Activated naive CD4-positive, alpha-beta T cell treated with anti-CD3 and anti-CD28 coated beads for 36 hours (primary cell): ENCODE results near the gene SIGMAR1. TPM values are rescaled to one million over a fixed set of nuclear protein-coding genes. Genes with fewer than 3 reads are reported as not detected.

Experiments
- CTCF ChIA-PET: fragments of 350-600 bp; sonication (Branson Sonifier 250); formaldehyde crosslinking; loops from one replicate; lab custom pipeline; 2021; ENCODE audit warnings: antibody characterized with exemption; lab: Charles Lee
- DNase-seq: peaks from one replicate; pipeline ENCODE4 v3.0.0-alpha.2; 2020
- H3K27ac Mint-ChIP-seq: one replicate; pipeline ENCODE4 v1.8.0; 2021; ENCODE audit warnings: mild to moderate bottlenecking, mixed read lengths
- H3K27me3 Mint-ChIP-seq: one replicate; pipeline ENCODE4 v1.8.0; 2021; ENCODE audit warnings: low read depth, mixed read lengths
- H3K36me3 Mint-ChIP-seq: one replicate; pipeline ENCODE4 v1.8.0; 2021; ENCODE audit warnings: low read depth, mixed read lengths
- H3K4me1 Mint-ChIP-seq: one replicate; pipeline ENCODE4 v1.8.0; 2021; ENCODE audit warnings: low read depth, mixed read lengths
- H3K4me3 Mint-ChIP-seq: one replicate; pipeline ENCODE4 v1.8.0; 2021; ENCODE audit warnings: mild to moderate bottlenecking, moderate library complexity, mixed read lengths
- H3K9me3 Mint-ChIP-seq: one replicate; pipeline ENCODE4 v1.8.0; 2021; ENCODE audit warnings: mixed read lengths
- intact Hi-C: fragments of 100-400 bp; cut with micrococcal nuclease; formaldehyde crosslinking; loops from one replicate; pipeline ENCODE4 v1.15.1; 2023
- total RNA-seq, 2 experiments: library from RNA; stranded (reverse); gene quantifications; one replicate each; pipeline ENCODE4 v1.2.3, GENCODE V29; 2021

Gene SIGMAR1
- total RNA-seq, 2 experiments from 2014 or later: 58.9 TPM

DNA sequence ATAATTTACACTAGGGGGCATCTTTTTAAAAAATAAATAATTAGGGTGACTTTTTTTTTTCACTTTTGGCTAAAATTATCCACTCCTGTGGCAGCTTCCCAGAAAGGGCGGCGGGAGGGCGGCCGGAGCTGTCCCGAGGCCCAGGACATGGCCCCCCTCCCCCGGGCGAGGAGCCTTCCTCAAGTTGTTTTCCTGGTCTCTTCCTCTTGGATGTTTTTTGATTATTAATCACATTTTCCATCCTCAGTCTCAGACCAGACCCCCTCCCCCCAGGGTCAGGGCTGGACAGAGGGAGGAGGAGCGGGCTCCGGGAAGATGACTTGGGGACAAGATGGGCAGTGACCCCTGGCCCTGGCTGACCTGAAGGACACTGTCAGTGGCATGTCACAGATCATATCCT, 43.4 kb downstream of the SIGMAR1 start:
- Mint-ChIP-seq H3K4me3 (no peak overlapping the region), H3K27me3 (peaks cover 44% of the 10 kb centered on the region), H3K27ac (no peak overlapping the region), H3K9me3 (no peaks in the 10 kb centered on the region), H3K36me3 (no peaks in the 10 kb centered on the region), H3K4me1 (peaks cover 17% of the 10 kb centered on the region)
- no peak for DNase-seq
- intact Hi-C loops: loop anchor here (5.0 kb wide), 1 partner anchor 92 kb away; no protein-coding TSS in a partner anchor
- CTCF ChIA-PET: interaction anchor here (0.6 to 2.5 kb wide), 6 partner anchors 8 to 108 kb away, joined by 3 to 17 read pairs (median 4); no protein-coding TSS in a partner anchor

DNA sequence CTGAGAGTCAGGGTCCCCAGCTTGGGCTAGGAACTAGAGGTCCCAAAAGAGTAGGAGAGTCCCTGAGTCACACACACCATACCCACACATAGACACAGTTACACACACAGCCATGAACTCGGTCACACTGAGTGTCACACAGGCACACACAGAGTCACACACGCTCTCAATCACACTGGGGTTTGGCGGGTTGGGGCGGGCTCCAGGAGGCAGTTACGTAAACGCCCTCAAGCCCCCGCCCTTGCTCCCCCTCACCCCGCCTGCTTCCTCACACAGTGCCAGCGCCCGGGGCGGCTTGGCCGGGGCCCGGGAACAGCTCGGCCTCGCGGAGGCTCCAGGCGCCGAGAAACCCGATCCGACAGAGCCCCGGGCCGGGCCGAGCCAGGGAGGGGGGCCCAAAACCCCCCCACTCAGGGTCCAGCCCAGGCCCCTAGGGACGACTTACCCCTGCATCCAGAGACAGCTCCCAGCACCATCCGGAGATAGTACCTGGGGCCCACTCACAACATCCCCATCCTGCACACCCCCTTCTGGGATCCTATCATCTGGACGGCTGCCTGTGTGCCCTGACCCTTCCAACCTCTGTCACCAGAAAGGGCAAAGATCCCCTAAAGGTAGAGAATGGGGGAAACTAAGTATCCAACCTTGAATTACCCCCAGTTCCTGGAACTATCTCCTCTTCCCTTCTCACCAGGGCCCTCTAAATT, 44.5 kb downstream of the SIGMAR1 start:
- DNase-seq: no peak
- Mint-ChIP-seq H3K9me3 (no peaks in the 10 kb centered on the region), H3K27me3 (peaks cover 55% of the 10 kb centered on the region), H3K27ac (no peak overlapping the region), H3K4me1 (peaks cover 22% of the 10 kb centered on the region), H3K4me3 (no peak overlapping the region), H3K36me3 (no peaks in the 10 kb centered on the region)
- CTCF ChIA-PET: interaction anchor here (0.5 to 3.2 kb wide), 13 partner anchors 10 to 216 kb away, joined by 3 to 26 read pairs (median 4); partner anchors contain the start of gene MYORG
- intact Hi-C loops: loop anchor here (5.0 kb wide), 1 partner anchor 91 kb away; no protein-coding TSS in a partner anchor

DNA sequence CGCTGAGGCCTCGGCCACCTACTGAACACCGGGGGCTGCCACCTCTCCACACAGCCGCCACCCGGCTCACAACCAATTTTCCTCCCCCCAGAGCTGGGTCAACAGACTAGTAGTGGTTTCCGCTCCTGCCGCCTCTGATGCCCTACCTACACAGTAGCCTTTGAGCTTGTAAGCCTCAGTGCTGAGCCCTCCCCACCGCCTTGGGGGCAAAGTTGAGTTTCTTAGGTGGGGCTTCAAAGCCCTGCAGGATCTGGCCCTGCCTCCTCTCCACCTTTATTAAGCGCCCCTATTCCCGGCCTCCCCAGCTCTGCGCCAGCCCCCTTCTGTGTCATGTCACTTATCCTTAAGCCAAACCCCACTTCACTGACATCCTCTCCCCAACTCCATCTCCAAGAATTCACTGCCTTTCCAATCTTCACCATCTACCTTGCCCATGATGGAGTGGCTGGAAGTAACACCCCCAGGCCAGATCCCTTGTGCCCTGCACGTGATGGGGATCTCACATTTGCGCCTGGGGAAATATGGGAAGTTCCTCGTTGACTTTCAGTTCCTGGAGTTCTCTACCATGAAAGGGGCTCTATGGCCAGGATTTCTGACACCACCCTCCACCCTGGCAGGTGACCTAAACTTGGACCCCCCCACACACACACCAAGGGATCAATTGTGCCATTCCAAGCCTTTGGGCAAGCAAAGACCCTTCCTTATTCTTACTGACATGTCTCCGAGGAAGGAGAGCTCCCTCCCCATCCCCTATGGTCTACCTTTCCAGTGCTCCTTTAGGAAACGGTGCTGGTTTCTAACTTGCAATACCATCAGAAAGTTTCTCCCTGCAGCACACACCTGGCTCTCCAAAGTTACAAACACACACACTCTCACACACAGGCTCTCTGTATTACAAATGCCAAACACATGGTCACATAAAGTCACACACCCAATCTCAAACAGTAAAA, 45.4 kb downstream of the SIGMAR1 start:
- Mint-ChIP-seq H3K4me1 (peaks cover 22% of the 10 kb centered on the region), H3K9me3 (no peaks in the 10 kb centered on the region), H3K36me3 (no peaks in the 10 kb centered on the region), H3K27me3 (peaks cover 64% of the 10 kb centered on the region), H3K4me3 (no peak overlapping the region), H3K27ac (no peak overlapping the region)
- intact Hi-C loops: loop anchor here (1.0 to 5.0 kb wide), 6 partner anchors 30 to 189 kb away; no protein-coding TSS in a partner anchor
- no peak for DNase-seq
- CTCF ChIA-PET: interaction anchor here (0.5 to 3.2 kb wide), 31 partner anchors 8 to 261 kb away, joined by 3 to 26 read pairs (median 4); partner anchors contain the start of genes DCTN3, MYORG and RPP25L

DNA sequence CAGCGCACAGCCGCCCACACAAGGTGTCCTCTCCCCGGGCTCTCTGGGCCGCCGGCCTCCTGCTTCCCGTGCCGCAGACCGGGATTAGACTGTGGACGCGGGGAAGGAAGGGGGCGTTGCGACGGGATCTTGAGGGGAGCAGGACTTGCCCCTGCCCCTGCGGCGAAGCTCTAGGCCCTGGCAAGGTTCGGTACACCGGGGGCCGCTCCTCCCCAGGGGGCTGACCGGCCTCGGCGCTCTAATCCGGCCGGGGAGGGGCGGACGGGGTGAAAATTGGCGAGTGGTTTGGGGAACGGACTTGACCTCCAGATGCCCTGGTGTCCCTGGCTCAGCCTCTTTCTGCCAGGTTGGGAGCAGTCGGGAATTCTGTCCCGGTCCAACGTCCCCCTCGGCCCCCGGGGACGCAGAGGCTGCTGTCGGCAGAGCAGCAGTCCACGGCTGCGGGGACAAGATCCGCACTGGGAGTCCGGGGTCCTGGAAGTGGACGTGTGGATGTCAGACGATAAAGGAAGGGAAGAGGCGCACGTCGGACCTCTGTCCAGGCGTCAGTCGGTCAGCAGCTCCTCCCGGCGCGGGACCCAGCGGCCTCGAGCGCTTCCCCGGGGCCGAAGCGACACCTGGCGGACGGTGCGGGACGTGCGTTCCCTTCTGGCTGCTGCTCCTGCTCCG, 46.2 kb downstream of the SIGMAR1 start:
- intact Hi-C loops: loop anchor here (1.0 to 5.0 kb wide), 6 partner anchors 29 to 188 kb away; no protein-coding TSS in a partner anchor
- H3K27me3 Mint-ChIP-seq: peaks cover 68% of the 10 kb centered on the region
- H3K4me3 Mint-ChIP-seq: peak overlapping the region; percentile 58
- H3K27ac Mint-ChIP-seq: no peak overlapping the region
- no peaks in the 10 kb centered on the region for H3K36me3 Mint-ChIP-seq
- H3K4me1 Mint-ChIP-seq: peaks cover 22% of the 10 kb centered on the region
- CTCF ChIA-PET: interaction anchor here (0.6 to 3.2 kb wide), 31 partner anchors 8 to 1557 kb away, joined by 3 to 26 read pairs (median 4); partner anchors contain the start of genes DCTN3, MYORG and RPP25L
- no peaks in the 10 kb centered on the region for H3K9me3 Mint-ChIP-seq
- DNase-seq: peak; percentile 83

DNA sequence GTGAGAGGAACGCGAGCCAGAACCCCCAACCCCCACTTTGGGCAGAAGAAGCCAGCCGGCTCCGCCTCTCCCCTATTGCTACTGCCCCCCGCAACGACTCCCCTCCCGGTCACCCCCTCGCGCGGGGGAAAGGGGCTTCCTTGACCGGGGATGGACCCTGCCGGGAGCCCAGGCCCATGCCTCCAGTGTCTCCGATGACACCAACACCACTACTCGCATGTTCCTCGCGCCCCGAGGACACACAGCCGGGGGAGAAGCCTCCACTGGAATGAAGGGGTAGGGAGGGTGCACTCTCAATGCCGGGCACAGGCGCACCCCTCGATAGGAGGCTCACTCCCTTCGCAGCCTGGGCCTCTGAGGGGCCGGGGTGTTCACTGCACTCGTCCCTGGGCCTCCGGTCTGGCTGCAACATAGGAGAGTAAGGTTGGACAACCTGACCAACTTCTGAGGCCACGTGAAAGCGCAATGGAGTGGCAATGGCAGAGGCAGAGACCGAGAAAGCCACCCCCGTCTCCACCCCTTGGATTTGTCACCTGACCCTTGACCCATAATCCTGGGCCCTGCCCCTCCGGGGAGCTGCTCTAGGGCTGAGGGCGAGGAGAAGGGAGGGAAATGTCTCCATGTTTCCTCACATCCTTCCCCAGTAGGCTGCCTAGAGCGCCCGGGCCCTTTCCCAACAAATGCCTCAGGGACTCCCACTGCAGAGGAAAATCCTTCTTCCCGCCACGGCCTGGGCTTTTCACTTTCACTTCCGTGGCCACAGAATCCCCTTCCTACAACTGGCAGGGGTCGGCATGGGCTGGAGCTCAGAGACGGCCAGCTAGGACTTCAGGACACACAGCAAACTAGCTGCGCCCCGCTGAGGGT, 47.0 kb downstream of the SIGMAR1 start:
- peak; percentile 20 for DNase-seq
- intact Hi-C loops: loop anchor here (1.0 to 5.0 kb wide), 6 partner anchors 28 to 187 kb away; no protein-coding TSS in a partner anchor
- H3K27me3 Mint-ChIP-seq: peaks cover 70% of the 10 kb centered on the region
- no peaks in the 10 kb centered on the region for H3K36me3 Mint-ChIP-seq
- H3K4me3 Mint-ChIP-seq: peak overlapping the region; percentile 58
- H3K27ac Mint-ChIP-seq: no peak overlapping the region
- H3K4me1 Mint-ChIP-seq: peaks cover 22% of the 10 kb centered on the region
- no peaks in the 10 kb centered on the region for H3K9me3 Mint-ChIP-seq
- CTCF ChIA-PET: interaction anchor here (0.6 to 3.2 kb wide), 18 partner anchors 7 to 1556 kb away, joined by 3 to 26 read pairs (median 8); partner anchors contain the start of genes DCTN3 and RPP25L

DNA sequence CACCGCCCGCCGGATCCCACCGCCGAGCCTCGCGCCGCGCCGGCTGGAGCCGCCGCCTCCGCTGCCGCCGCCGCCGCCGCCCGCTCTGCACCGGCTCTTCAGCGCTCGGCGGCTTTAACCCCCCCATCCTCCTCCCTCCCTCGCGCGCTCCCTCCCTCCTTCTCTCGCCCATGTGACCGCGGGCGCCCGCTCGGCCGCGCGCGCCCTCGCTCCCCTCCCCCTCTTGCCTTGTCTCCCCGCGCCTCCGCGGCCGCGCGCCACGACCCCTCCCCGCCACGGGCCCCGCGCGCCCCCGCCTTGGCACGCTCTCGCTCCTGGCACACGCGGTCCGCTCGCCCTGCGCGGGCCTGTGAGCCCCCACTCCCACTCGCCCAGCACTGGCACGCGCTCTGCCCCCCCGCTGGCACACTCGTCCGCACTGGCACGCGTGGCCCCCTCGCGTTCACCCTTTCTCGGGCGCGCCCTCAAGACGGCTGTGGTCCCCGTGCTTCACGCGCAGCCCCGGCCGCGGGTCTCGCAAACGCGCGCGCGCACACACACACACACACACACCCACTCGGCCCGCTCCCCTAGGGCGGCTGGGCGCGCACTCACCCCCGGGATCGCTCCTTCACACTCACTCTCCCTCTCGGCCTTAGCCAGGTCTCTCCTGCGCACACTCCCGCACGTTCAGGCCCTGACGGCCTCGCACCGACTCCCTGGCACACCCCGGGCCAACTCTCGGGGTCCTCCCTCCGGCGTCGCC, 47.8 kb downstream of the SIGMAR1 start, which contains the start of gene CNTFR:
TSS of gene CNTFR (minus strand) at position 89 of the 745 bp plus-strand sequence. CDS start 20,743 bp downstream, outside the sequence.
- Mint-ChIP-seq H3K27me3 (peaks cover 73% of the 10 kb centered on the region), H3K4me1 (peaks cover 22% of the 10 kb centered on the region), H3K27ac (no peak within 1 kb of the TSS), H3K9me3 (no peaks in the 10 kb centered on the region), H3K36me3 (no peaks in the 10 kb centered on the region), H3K4me3 (peak within 1 kb of the TSS; percentile 58)
- CTCF ChIA-PET: no interaction called here
- intact Hi-C loops: loop anchor here (2.0 to 5.0 kb wide), 2 partner anchors 65 to 88 kb away; no protein-coding TSS in a partner anchor
- no peak for DNase-seq

DNA sequence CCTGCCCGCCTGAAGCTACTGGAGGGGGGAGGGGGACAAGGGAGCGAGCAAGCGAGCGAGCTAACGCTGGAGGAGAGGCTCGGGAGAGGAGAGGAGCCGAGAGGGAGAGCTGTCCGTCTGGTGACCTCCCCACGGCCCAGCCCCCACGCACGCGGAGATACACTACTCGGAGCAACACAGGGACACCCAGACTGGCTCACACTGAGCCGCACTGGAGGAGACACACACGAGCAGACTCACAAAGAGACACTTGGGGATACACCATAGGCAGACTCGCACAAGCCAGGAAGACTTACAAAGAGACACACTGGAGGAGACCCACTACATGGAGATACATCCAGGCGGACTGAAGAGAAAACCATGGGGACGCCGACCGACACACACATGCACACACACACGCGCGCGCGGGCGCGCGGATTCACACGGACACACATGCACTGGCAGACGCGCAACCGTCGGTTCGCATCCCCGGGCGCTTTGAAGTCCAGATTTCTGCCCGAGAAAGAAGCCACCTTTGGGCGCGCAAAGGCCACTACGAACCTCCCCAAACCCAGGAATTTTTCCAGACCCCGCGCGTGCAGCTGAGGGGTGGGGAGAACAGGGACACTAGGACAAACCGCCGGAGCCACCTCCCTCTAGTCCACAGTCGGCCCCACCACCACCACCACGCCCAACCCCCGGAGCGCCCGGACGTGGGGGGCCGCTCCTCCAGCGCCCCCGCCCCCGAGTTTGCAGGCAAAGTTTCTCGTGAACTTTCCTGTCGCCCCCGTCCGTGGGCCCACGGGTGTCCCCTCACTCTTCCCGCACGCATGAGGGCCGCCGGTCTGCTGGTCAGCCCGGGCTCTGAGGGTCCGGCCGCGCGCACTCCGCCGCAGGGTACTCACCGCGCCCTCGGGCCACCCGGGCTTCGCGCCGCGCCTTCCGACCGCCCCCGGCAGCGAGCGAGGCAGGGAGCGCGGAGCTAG, 48.6 kb downstream of the SIGMAR1 start:
- DNase-seq: no peak
- Mint-ChIP-seq H3K27ac (no peak overlapping the region), H3K4me1 (peaks cover 22% of the 10 kb centered on the region), H3K27me3 (peaks cover 73% of the 10 kb centered on the region), H3K4me3 (peak overlapping the region; percentile 41), H3K9me3 (no peaks in the 10 kb centered on the region), H3K36me3 (no peaks in the 10 kb centered on the region)
- intact Hi-C loops: no loop called here
- CTCF ChIA-PET: interaction anchor here (1.5 to 1.6 kb wide), 2 partner anchors 26 to 41 kb away, joined by 5 to 6 read pairs; no protein-coding TSS in a partner anchor

DNA sequence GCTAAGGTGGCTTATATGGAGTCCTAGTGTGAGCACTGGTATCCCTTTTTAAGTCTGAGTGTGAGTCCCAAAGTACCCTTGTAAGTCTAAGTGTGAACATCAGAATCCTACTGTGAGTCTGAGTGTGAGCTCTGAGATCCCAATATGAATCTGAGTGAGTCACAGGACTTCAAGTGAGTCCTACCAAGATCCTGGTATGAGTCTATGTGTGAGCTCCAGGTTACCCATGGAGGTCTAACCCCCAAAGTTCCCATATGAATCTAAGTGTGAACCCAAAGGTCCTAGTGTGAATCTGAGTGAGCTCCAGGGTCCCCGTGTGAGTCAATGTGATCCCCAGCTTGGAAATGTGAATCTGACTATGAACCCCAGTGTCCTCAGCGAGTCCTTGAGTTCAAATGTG, 50.3 kb downstream of the SIGMAR1 start:
- Mint-ChIP-seq H3K27ac (no peak overlapping the region), H3K27me3 (peaks cover 63% of the 10 kb centered on the region), H3K4me1 (peaks cover 21% of the 10 kb centered on the region), H3K9me3 (no peaks in the 10 kb centered on the region), H3K4me3 (no peak overlapping the region), H3K36me3 (no peaks in the 10 kb centered on the region)
- intact Hi-C loops: no loop called here
- CTCF ChIA-PET: interaction anchor here (0.7 to 1.7 kb wide), 8 partner anchors 17 to 210 kb away, joined by 3 to 6 read pairs (median 4); no protein-coding TSS in a partner anchor
- no peak for DNase-seq

DNA sequence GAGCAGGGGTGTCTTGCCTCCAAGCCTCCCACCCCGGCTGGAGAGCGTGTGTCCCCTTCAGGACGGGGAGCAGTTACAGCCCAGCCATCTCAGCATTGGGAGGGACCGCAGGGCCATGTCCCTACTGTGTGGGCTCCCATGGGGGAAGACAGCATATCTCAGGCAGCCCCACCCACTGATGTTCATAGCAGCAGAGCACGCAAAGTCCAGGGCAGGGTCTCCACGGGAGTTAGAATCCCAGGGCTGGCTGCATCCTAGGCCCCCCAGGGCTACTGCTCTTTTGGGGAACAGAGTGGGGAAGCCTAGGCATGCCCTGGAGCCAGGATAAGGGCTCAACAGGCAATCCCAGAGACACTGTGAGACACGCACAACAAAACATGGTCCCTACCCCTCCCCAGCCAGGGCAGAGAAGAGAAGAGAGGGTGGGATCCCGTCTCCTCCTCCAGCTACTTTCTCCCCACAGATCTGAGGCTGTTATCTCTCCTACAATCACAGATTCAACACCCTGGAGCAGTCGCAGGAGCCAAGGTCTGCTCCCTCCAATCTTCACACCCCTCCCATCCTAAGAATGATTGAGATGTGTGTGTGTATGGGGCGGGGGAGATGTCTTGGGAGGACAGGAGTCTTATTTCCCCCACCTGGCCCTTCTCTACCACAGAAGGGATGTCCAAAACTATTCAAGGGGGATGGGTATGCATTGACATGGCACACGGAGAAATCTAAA, 51.5 kb downstream of the SIGMAR1 start:
- no peak overlapping the region for H3K27ac Mint-ChIP-seq
- no peak overlapping the region for H3K4me3 Mint-ChIP-seq
- intact Hi-C loops: no loop called here
- no peaks in the 10 kb centered on the region for H3K9me3 Mint-ChIP-seq
- peaks cover 17% of the 10 kb centered on the region for H3K4me1 Mint-ChIP-seq
- DNase-seq: no peak
- CTCF ChIA-PET: interaction anchor here (1.1 to 1.3 kb wide), 2 partner anchors 48 to 182 kb away, joined by 3 read pairs; no protein-coding TSS in a partner anchor
- H3K36me3 Mint-ChIP-seq: no peaks in the 10 kb centered on the region
- H3K27me3 Mint-ChIP-seq: peaks cover 59% of the 10 kb centered on the region
